Effector CD4-positive, alpha-beta T cell (primary cell): ENCODE results near the gene LCN15.

Experiments used
- DNase-seq: peaks from one replicate; pipeline ENCODE4 v3.0.0-alpha.2; 2020

Gene LCN15

DNA sequence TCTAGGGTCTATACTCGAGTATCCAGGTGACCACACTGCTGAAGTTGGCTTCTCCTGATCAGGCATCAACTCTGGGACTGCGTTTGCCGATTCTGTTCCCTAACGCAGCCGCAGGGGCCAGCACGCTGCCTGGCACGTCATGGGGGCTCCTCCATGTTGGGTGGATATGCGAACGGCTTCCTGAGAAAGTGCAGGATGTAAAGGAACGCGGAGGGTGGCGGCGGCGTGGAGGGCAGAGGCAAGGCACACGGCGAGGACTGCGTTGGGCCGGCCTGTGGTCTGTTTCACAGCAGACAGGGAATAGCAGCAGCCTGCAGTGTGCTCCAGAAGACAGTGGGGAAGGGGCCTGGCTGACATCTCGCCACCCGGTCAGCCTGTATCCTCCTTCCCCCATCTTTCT is 25.4 kb downstream of the LCN15 start:
- no peak for DNase-seq

DNA sequence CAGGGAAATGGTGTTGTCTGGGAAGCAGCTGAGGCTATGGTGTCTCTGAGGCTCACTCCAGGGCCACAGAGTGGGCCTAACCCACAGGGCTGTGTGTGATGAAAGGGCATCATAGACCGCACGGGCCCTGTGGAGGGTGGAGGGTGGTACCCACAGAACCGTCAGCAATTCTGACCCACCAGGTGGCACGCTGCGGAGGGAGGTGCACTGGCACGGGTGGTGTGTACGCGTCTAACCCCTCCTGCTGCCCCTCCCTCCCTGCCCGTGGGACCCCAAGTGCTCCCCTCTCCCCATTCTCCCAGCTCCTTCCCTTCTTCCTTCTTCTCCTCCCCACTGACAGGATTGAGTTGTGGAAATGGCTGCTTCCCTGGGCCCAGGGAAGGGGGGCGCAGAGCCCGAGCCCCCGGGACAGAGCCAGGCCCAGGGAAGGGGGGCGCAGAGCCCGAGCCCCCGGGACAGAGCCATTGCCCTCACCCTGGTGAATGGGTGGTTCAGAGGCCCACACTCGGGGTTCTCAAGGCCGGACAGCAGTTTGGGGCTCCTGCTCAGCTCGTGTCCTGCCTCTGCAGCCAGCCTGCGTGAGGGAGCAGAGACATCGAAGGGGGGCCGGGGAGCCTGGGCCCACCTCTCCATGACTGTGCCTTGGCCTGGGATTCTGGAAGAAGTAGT is 28.4 kb downstream of the LCN15 start:
- DNase-seq: no peak

DNA sequence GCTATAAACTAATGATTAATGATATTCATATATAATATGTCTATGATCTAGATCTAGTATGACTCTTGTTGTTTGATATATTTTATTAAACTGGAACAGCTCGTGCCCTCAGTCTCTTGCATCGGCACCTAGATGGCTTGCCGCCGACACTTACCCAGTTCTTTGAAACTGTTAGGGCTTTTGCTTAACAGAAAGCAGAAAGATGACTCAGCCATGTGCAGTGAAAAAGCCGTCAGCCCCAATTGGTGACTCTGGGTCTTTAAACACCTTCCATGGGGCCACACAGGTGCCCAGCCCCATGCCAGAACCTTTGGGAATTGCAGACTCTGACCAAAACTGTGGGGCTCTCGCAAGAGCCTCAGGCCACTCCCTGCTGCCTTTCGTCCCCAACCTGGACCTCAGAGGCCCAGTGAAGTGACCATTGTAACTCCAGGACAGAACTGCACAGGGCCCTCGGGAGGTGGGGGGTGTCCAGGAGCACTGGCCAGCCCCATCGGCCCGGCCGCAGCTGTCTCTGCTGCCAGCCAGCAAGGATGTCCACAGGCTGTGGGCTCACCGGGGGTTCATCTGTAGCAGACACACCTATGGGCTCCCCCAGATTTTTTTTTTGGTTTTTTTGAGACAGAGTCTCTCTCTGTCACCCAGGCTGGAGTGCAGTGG is 29.4 kb downstream of the LCN15 start:
- DNase-seq: no peak

DNA sequence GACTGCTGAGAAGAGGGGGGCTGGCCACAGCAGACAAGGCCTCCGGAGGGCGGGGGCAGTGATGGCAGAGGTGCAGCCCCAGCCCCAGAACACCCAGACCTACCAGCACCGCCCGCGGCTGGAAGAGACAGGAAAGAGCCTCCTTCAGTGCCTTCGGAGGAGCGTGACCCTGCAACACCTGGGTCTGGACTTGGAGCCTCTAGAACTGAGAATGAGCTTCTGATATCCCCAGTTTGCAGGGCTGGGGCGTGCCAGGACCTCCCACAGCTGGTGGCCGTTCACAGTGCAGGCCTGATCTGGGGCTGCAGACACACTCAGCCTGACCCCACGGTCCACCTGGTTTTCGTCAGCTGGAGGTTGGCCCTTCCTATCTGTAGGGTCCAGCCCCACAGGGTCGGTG is 30.7 kb downstream of the LCN15 start:
- DNase-seq: no peak

DNA sequence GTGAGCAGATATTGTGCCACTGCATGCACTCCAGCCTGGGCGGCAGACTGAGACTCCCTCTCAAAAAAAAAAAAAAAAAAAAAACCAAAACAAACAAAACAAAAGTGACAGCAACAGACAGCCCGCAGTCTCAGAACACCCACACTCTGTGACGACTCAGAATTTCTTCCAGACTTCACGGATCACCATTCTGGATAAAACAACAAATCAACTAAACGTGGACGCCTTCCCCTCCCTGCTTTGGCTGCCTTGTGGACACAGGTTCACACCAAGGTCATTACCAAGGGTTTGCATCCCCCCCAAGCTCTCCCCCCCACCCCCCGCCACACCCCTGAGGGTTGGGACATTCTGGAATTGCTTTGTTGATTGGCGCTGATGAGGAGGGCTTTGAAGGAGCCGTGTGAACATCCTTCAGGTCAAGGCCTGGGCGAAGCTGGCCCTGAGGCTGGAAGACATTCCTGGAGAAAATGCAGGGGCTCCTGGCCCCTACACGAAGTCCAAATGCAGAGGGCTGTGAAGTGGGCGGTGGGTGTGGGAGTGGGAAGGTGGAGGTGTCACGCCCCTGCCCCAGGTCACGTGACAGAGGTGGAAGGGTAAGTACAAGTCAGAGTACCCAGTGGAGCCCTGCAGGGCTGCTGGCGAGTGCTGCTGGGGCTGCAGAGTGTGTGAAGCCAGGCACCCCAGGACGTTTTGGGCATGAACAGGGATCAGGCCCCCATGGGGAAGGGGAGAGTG is 31.7 kb downstream of the LCN15 start:
- no peak for DNase-seq

DNA sequence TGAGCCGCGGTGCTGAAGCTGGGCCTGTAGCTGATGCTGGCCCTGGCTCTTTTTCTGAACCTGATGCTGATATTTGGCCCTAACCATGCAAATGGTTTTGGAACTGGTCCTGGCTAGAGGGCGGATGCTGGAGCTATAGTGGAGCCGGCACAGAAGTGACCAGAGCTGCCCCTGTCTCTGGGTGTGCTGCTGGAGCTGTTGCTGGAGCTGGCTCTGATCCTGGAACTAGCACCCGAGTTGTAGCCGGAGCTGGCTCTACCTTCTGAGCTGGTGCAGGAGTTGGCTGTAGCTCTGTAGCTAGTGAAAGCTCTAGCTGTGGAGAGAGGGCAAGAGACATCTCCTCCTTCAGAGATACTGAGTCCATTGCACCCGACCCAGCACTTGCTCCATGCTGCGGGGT is 34.4 kb downstream of the LCN15 start:
- DNase-seq: no peak

DNA sequence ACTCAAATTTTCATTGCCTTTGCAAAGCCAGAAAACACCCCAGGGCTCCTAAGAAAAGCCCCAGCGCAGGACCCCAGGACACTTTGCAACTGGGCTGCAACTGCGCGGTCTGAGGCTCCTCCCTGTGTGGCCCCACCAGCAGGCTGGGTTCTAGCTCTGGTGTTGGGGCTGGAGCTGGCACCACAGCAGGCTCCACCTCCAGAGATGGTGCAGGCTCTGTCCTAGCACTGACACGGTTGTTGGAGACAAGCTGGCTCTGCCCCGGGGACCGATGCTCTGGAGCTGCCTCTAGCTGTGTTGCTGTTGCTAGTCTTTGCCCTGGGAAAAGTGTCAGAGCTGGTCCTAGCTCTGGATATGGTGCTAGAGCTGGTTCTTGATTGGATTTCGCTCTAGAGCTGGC is 35.2 kb downstream of the LCN15 start:
- no peak for DNase-seq

DNA sequence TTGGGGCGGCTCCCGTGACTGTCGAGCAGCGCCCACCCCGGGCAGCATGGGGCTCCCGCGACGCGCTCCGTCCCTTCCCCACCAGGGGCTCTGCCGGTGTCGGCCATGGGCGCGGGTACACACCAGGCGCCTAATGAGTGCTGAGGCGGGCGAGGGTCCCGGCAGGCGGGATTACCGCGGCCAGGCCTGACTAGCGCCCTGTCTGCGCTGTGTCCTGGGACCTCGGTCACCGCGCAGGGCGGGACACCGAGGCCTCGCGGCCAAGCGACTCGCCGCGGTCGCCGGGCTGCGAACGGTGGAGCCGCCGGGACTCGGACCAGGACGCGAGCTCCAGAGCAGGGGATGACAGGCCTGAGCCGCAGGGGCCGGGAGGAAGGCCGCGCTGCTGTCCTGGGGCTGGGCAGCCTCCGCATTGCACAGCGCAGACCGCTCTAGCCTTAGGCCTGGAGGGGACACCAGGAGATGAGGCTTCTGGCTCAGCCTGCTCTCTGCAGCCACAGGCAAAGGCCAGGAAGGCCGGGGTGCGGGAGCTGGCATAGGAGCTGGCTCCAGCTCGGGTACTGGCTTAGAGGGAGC is 35.7 kb downstream of the LCN15 start:
- DNase-seq: no peak

DNA sequence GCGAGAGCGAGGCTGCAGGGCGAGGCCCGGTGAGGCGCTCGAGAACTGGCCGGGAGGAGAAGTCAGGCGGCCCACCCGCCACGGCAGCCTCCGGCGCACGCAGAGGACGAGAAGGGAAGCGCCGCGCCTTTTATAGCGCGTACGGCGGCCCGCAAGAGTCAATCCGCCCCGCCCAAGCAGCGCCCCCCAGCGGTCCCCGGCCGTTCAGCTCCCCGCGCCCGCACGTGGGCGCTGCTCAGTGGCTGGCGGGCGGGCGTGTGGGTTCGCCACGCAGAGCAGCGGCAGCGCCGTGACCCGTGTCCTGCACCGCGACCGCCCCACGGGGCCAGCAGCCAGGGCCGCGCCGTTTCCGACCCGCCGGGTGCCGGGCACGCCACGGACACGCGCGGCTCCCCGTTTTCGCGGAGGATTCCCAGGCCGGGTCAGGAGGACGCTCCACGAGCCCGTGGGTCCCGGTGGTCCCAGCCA is 36.2 kb downstream of the LCN15 start:
- DNase-seq: peak; percentile 86

DNA sequence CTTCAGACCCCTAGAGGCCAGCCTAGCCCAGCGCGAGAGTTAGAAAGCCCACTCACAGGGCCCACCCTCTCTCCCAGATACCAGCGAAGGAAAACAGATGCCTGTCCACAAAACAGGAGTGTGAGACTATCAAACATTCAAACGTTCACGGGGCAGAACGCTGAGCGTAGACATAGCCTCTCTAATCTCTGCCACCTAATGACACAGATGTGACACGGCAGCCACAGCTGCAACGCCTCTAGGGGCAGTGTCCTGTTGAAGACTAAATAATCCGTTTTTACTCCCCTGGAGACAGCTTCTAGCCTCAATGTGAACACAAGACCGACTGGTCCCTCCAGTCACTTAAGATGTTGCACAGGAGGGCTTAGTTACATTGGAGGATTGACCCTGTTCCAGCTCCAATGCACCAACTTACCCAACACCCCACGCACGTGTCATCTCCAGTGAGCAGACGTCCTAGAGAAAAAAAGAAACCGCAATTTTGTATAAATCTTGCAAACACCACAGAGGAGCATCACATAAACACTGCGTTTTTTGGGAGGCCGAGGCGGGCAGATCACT is 37.6 kb downstream of the LCN15 start:
- peak; percentile 36 for DNase-seq

DNA sequence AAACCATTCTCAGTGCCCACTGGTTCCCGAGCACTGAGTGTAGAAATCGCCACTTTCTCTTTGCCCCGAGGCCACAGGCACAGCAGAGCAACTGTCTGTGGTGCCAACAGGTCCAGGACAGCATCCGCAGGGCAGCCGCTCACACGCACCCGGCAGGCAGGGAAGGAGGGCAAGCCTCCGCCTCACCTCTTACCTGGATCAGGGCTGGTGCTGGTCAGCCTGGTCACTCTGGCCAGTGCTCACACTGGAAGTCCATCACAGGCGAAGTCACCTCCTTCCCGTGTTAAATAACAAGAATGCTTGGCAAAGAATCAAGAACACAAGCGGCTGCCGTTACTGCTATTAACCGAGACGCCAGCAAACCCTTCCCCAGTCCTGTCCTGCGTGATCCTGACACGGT is 38.2 kb downstream of the LCN15 start:
- no peak for DNase-seq

DNA sequence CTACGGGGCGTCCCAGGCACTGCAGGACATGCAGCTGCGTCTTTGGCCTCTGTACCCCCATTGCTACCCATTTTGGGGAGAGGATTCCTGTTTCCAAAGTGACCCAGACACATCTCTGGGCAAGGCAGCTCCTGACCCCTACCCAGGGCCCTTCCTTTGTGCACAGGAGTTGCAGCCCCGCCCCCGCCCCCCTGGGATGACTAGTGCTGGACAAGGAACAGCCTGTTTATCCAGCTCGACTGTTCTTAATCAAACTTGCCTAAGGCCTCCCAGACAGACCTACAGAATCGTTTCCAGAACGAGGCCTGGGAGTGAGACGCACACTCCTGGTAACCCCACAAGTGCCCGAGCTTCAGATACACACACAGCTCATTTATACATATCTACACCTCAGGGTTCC is 38.7 kb downstream of the LCN15 start:
- DNase-seq: no peak

DNA sequence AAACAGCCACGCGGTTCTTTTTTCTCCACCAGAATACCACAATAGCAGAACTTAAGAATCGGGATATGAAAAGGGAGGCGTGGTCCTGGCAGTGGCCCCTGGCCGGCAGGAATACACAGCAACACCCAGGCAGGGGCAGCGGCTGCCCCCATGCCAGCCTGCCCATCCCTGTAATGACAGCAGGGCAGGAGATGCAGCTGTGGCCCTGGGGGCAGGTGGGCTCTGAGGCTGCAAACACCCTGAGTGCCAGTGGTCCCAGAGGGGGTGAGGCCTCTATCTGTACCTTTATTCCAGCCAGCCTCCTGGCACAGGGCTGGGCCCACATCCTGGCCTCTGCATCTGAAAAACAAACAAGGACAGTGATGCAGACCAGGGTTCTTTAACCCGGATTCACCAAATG is 39.5 kb downstream of the LCN15 start:
- DNase-seq: no peak

DNA sequence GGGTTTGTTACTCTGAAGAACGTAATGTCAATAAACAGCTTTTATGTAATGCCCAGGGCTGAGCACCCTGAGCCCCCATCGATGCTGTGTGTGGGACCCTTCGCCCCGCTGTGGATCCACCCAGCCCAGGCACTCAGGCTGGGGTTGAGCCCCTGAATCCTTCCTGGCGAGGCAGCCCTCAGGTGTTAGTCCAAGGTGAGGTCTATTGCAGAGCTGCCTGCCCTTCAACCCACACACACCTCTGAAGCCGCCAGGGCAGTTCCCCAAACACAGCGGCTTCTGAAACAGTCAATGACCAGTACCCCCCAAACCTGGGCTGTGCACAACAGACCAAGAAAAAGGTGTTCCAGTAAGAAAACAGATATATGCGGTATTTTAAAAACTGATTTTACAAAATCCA is 40.3 kb downstream of the LCN15 start:
- no peak for DNase-seq

DNA sequence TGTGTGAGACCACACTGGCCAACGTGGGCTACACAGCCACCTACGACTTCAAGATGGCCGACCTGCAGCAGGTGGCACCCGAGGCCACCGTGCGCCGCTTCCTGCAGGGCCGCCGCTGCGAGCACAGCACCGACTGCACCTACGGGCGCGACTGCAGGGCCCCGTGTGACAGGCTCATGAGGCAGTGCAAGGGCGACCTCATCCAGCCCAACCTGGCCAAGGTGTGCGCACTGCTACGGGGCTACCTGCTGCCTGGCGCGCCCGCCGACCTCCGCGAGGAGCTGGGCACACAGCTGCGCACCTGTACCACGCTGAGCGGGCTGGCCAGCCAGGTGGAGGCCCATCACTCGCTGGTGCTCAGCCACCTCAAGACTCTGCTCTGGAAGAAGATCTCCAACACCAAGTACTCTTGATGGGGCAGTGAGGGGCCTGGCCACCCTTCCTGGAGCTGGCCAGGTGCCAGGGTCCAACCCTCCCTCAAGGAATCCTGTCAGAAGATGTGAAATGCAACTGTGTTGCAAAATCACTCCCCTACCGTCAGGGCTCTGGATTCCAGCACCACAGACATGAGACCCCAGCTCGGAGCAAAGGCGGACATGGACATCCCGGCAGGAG is 40.8 kb downstream of the LCN15 start:
- DNase-seq: no peak

DNA sequence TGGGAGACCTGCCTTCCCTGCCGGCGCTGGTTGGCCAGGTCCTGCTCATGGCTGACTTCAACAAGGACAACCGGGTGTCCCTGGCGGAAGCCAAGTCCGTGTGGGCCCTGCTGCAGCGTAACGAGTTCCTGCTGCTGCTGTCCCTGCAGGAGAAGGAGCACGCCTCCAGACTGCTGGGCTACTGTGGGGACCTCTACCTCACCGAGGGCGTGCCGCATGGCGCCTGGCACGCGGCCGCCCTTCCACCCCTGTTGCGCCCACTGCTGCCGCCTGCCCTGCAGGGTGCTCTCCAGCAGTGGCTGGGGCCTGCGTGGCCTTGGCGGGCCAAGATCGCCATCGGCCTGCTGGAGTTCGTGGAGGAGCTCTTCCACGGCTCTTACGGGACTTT is 41.4 kb downstream of the LCN15 start:
- no peak for DNase-seq

DNA sequence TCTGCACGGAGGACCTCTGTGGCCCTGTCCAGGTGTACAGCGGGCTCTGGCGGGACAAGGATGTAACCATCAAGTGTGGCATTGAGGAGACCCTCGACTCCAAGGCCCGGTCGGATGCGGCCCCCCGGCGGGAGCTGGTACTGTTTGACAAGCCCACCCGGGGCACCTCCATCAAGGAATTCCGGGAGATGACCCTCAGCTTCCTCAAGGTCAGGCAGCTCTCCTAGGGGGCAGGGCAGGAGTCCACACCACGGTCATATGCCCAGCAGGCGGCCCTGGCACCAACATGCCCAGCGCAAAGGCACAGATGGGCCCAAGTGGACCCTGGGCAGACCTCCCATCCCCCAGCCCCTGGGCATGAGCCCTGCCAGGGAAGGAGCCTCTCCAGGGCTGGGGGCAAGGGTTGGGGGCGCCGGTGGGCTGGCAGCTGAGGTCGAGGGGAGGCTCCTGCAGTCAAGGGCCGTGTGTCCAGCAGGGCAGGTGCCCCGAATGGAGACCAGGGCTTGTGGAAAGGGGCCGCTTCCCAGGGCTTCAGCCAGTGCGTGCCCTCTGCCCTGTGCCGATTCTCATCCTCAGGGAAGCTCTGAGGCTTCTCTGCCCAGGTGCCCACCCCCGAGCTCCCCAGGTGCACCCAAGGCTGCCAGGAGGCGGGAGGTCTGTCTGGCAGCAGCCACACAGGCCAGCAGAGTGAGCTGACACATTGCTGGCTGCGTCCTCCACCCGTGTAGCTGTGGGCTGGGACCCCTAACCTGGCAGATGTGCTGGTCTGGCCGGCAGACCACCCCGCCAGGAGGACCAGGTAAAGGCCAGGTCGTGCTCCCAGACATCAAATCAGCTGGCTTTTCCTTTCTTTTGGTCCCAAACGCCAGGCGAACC is 42.0 kb downstream of the LCN15 start:
- DNase-seq: no peak

DNA sequence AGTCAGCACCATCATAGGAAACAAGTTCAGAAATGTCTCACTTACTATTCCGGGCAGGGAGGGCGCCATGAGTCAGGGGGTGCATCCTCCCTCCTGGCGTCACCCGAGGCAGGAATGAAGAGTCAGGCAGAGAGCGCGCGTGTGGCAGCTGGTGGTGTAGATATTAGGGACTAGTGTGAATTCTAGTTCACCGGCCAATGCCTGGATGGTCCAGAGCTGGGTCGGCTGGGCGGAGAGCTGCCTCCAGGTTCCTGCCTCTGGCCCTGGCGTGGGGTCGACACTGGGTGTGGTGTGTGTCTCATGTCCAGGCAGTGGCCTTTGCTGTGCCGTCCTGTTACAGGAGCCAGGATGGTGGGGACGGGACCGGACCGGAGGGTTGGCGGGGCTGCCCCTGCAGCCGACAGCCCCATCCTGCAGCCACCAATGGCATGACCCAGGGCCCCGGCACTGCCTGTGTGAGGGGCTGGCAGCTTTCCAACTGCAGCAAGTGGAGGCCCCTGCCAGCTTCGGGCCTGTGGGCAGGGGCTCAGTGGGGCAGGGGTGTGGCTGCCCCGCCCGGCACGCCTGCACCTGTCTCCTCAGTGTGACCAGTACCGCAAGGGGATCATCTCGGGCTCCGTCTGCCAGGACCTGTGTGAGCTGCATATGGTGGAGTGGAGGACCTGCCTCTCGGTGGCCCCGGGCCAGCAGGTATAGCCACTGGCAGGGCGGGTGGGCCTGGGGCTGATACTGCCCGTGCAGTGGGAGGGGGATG is 42.8 kb downstream of the LCN15 start:
- no peak for DNase-seq

DNA sequence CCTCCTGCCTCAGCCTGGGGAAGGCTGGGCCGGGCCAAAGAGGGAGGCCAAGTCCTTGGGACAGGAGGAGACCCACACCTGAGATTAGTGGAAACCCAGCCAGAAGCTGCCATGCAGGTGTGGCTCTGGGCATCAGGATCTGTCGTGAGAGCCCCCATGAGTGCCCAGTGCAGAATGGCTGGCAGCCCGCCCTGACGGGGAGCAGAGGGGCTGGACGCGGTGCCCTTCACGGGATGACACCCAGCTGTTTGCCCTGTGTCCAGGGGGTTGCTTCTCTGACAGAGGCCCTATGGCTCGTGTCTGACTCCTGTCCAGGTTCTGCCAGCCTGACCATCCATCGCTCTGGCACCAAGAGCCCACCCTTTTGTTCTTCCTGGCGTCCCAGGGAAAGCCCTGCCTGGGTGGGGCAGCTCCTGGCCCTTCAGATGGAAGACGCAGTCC is 43.4 kb downstream of the LCN15 start:
- DNase-seq: no peak

DNA sequence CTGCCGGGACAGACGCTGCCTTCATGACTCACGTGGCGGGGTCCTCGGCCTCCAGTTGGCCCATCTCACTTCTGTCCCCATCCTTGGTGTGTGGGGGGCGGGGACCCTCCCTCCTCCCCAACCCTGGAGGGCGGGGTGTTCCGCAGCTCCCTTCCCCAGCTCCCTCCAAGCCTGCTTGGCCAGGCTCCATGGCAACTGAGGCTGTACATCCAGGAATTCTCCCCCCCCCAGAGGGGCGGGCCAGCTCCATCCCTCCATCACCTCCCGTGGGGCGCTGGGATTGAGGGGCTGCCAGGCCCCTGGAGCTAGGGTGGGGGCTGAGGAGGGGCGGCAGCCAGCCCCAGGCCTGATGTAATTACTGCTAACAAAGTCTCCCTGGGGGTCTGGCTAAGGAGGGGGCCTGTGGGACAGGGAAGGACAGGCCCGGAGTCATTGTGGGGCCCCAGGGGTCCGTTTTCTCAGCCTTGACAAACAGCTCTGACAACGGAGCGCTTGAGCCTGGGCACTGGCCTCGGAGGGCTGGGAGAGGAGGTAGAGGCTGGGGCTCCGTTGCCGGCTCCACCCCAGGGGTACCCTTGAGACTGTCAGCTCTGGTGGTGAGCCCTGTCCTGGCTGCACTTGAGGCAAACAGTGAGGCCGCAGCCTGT is 43.9 kb downstream of the LCN15 start:
- no peak for DNase-seq
